AG09319 (cell line): ENCODE measurements around the gene EFCAB5.
A peak's percentile ranks its signal among the peaks of the same experiment; 100 is the strongest.

Experiments used
- DNase-seq: peaks from one replicate; pipeline ENCODE4 v3.0.0-alpha.2; 2010; ENCODE audit warnings: low read depth; ENCODE audit errors: extremely low read depth
- CTCF ChIP-seq: IDR thresholded peaks from 2 replicates; pipeline ENCODE4 v1.5.1; 2011; ENCODE audit warnings: low read depth, mild to moderate bottlenecking, inconsistent platforms, low read length, moderate library complexity

The EFCAB5 gene

GRCh38 chr17:30091121-30091670, 149.8 kb downstream of the EFCAB5 start:
- TF ChIP-seq CTCF: no peak
- no peak for DNase-seq

- peak; percentile 28 for DNase-seq
- no peak for TF ChIP-seq CTCF
Measured at GRCh38 chr17:30091771-30092170, 150.3 kb downstream of the EFCAB5 start.

- no peak for TF ChIP-seq CTCF
Measured at GRCh38 chr17:30092886-30093285, 151.5 kb downstream of the EFCAB5 start.

GRCh38 chr17:30093463-30094147, 152.2 kb downstream of the EFCAB5 start:
- peak; percentile 69 for TF ChIP-seq CTCF
- DNase-seq: peak; percentile 15

More at GRCh38 chr17:30092886-30093285, 151.5 kb downstream of the EFCAB5 start:
- no peak for DNase-seq

GRCh38 chr17:30095507-30096244, 154.2 kb downstream of the EFCAB5 start:
- TF ChIP-seq CTCF: peak; percentile 63
- DNase-seq: peak; percentile 34

GRCh38 chr17:30101686-30102390, 160.4 kb downstream of the EFCAB5 start:
- no peak for DNase-seq
- no peak for TF ChIP-seq CTCF
